Measurements from ENCODE around the gene AQP5. TPM values are rescaled to one million over a fixed set of nuclear protein-coding genes. Genes with fewer than 3 reads are reported as not detected.

Gene AQP5
- total and polyA plus RNA-seq, 2 of the 8 experiments (the other 6 are each of a cell fraction or from before 2014, with no cell fraction given): 2.5 to 3.2 TPM

DNA sequence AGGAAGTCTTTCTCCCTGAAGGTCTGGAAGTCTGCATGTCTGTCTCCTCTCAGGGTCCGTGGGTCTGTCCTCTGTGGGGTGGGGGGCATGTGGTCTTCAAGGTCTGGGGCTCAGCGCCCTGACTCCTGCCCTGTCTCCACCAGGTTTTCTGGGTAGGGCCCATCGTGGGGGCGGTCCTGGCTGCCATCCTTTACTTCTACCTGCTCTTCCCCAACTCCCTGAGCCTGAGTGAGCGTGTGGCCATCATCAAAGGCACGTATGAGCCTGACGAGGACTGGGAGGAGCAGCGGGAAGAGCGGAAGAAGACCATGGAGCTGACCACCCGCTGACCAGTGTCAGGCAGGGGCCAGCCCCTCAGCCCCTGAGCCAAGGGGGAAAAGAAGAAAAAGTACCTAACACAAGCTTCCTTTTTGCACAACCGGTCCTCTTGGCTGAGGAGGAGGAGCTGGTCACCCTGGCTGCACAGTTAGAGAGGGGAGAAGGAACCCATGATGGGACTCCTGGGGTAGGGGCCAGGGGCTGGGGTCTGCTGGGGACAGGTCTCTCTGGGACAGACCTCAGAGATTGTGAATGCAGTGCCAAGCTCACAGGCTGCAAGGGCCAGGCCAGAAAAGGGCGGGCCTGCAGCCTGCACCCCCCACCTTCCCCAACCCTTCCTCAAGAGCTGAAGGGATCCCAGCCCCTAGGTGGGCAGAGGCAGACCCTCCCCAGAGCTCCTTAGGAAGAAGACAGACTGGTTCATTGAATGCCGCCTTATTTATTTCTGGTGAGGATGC, 3.4 kb downstream of the AQP5 start:
- POLR2A ChIA-PET (ENCODE audit: partially characterized antibody): interaction anchor here (1.3 to 1.5 kb wide), 2 partner anchors 10 to 19 kb away, joined by 3 read pairs; no protein-coding TSS in a partner anchor
- Histone ChIP-seq H3K4me2 (ENCODE audit: insufficient read depth in 1 of 2, low read depth in 2 of 2, low read length in 2 of 2) (no peak overlapping the region), H2AFZ (ENCODE audit: low read length) (no peak overlapping the region), H2BK15ac (ENCODE audit: low read length) (no peak overlapping the region), H4K91ac (replicated peaks; ENCODE audit: insufficient read length, low read length) (no peak overlapping the region), H3K23ac (ENCODE audit: insufficient read length) (no peak overlapping the region), H2BK20ac (ENCODE audit: low read length) (no peak overlapping the region), H2AK5ac (ENCODE audit: low read depth, low read length) (no peak overlapping the region), H3K4ac (replicated peaks; ENCODE audit: insufficient read length, low read depth, low read length) (no peak overlapping the region), H3K23me2 (ENCODE audit: low read depth, low read length) (peaks cover 6% of the 10 kb centered on the region; the same call in 1 of the 2 replicates), H3K4me3 (ENCODE audit: extremely low read depth in 1 of 4, insufficient read depth in 2 of 4, low read depth in 3 of 4, low read length in 4 of 4) (no peak overlapping the region), H3K9ac (replicated peaks in 1 of 4; ENCODE audit: extremely low read depth in 1 of 4, low read depth in 3 of 4, low read length in 3 of 4) (no peak overlapping the region), H3K56ac (replicated peaks; ENCODE audit: insufficient read length, low read depth, low read length) (no peak overlapping the region), H4K8ac (ENCODE audit: extremely low read depth, insufficient read depth, low read length) (no peak overlapping the region), H3K79me1 (ENCODE audit: low read depth, low read length) (no peaks in the 10 kb centered on the region), H2BK12ac (ENCODE audit: low read depth, low read length) (no peak overlapping the region), H2BK5ac (ENCODE audit: low read depth, low read length) (no peak overlapping the region), H3K14ac (ENCODE audit: insufficient read length) (no peak overlapping the region), H3K9me3 (ENCODE audit: insufficient read depth in 2 of 2, low read depth in 1 of 2, low read length in 1 of 2) (no peaks in the 10 kb centered on the region), H3K18ac (ENCODE audit: extremely low read depth, low read length) (no peak overlapping the region), H3K4me1 (replicated peaks in 1 of 4; ENCODE audit: control insufficient read depth in 3 of 4, insufficient read depth in 4 of 4, low read length in 3 of 4) (peaks cover 0 to 16% (median 8%) of the 10 kb centered on the region in 4 experiments; a peak in 6 of 7 replicates), H4K5ac (ENCODE audit: insufficient read length, low read depth, low read length) (no peak overlapping the region), H3K27ac (ENCODE audit: low read depth, low read length) (no peak overlapping the region), H3K27me3 (replicated peaks in 1 of 4; ENCODE audit: control insufficient read depth in 3 of 4, extremely low read depth in 1 of 4, insufficient read depth in 3 of 4, low read length in 3 of 4) (peaks cover 12 to 59% (median 39%) of the 10 kb centered on the region in 4 experiments), H2BK120ac (replicated peaks; ENCODE audit: low read depth, low read length) (no peak overlapping the region), H3K36me3 (ENCODE audit: control insufficient read depth in 2 of 4, insufficient read depth in 4 of 4, low read length in 3 of 4) (no peaks in the 10 kb centered on the region), H3K79me2 (ENCODE audit: control insufficient read depth in 1 of 2, insufficient read depth in 2 of 2, low read length in 2 of 2) (no peaks in the 10 kb centered on the region), H4K20me1 (replicated peaks in 1 of 2; ENCODE audit: control insufficient read depth in 1 of 2, insufficient read depth in 2 of 2, low read length in 2 of 2) (no peaks in the 10 kb centered on the region)
- no peak for FAIRE-seq
- no peak for DNase-seq (ENCODE audit: low read depth in 1 of 2, low spot score in 2 of 2)
- WGBS, 2 experiments (ENCODE audit: extremely low coverage in 1 of 2, insufficient coverage in 1 of 2, insufficient read length in 1 of 2, insufficient replicate concordance in 2 of 2, low coverage in 1 of 2, low lambda C conversion rate in 2 of 2, missing lambda C conversion rate in 1 of 2): 79% methylated on average over 13 of the region's 13 CpGs; no CpG with 5 or more reads in 1 of the 2 experiments
- TF ChIP-seq, protein P1, sequence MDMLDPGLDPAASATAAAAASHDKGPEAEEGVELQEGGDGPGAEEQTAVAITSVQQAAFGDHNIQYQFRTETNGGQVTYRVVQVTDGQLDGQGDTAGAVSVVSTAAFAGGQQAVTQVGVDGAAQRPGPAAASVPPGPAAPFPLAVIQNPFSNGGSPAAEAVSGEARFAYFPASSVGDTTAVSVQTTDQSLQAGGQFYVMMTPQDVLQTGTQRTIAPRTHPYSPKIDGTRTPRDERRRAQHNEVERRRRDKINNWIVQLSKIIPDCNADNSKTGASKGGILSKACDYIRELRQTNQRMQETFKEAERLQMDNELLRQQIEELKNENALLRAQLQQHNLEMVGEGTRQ (IDR thresholded peaks at IDR 0.05; ENCODE audit: low read length): no peak
- TF ChIP-seq POLR2A (IDR thresholded peaks at IDR 0.05; ENCODE audit: control extremely low read depth in 1 of 2, low read depth in 2 of 2, low read length in 2 of 2): no peak
- no peak for TF ChIP-seq SAP30 (IDR thresholded peaks at IDR 0.05; ENCODE audit: insufficient read depth, insufficient replicate concordance, low read length)
- no peak for TF ChIP-seq SRF (IDR thresholded peaks at IDR 0.05; ENCODE audit: low read depth, low read length)
- TF ChIP-seq CTBP2 (IDR thresholded peaks at IDR 0.05; ENCODE audit: borderline replicate concordance, insufficient read depth, insufficient read length, low read length): no peak
- no peak for TF ChIP-seq RNF2 (IDR thresholded peaks at IDR 0.05; ENCODE audit: borderline replicate concordance, low read depth, low read length, missing control alignments, poor library complexity, severe bottlenecking)
- no peak for TF ChIP-seq GTF2F1 (IDR thresholded peaks at IDR 0.05; ENCODE audit: borderline replicate concordance, low read depth, low read length)
- no peak for TF ChIP-seq CBX5 (IDR thresholded peaks at IDR 0.05; ENCODE audit: low read depth, low read length)
- CTCF ChIA-PET (ENCODE audit: partially characterized antibody): interaction anchor here (0.5 to 23.0 kb wide), 18 partner anchors 9 to 1371 kb away, joined by 3 to 420 read pairs (median 24); partner anchors contain the start of genes AQP2, ASIC1 and SMARCD1

Data from H1 (cell line).